CD4-positive, alpha-beta T cell (primary cell): ENCODE data around the gene RFC2. TPM values are rescaled to one million over a fixed set of nuclear protein-coding genes. Genes with fewer than 3 reads are reported as not detected.

Experiments
- ATAC-seq: fragments of 200-7000 bp; cut with Tn5 transposase; one replicate; pipeline ENCODE4 v1.10.0; 2022; ENCODE audit warnings: mild to moderate bottlenecking; ENCODE audit not compliant: poor library complexity
- CTCF ChIA-PET: fragments of 350-600 bp; sonication (Branson Sonifier 250); formaldehyde crosslinking; loops from one replicate; lab custom pipeline; 2021; ENCODE audit warnings: antibody characterized with exemption, inconsistent platforms; lab: Charles Lee
- POLR2A ChIA-PET: fragments of 350-600 bp; sonication (Branson Sonifier 250); formaldehyde crosslinking; loops from one replicate; lab custom pipeline; 2021; ENCODE audit warnings: antibody characterized with exemption, inconsistent platforms; lab: Charles Lee
- DNase-seq, 14 experiments: peaks; one replicate each; pipeline ENCODE4 v3.0.0-alpha.2; 2013 to 2020; ENCODE audit warnings: mixed read lengths in 2 of 14
- H3K27ac ChIP-seq, 2 donors: one replicate each; pipeline versions ENCODE4 v1.5.1 to v1.7.0; 2013; ENCODE audit warnings: low read length in 2 of 2, low read depth in 1 of 2, mild to moderate bottlenecking in 1 of 2
- H3K27me3 ChIP-seq, 2 experiments: 1 replicate in 1 of 2; 2 replicates in 1 of 2; pipeline versions ENCODE4 v1.6.1 to v1.7.0; 2013; ENCODE audit warnings: low read length in 2 of 2, control low read depth in 1 of 2, mild to moderate bottlenecking in 1 of 2, moderate library complexity in 1 of 2; ENCODE audit not compliant: insufficient read depth in 2 of 2, control insufficient read depth in 1 of 2
- H3K36me3 ChIP-seq: one replicate; pipeline ENCODE4 v1.6.1; 2013; ENCODE audit warnings: low read length, control low read depth; ENCODE audit not compliant: insufficient read depth
- H3K4me1 ChIP-seq: one replicate; pipeline ENCODE4 v1.6.1; 2013; ENCODE audit warnings: low read length, control low read depth; ENCODE audit not compliant: insufficient read depth
- H3K4me3 ChIP-seq: one replicate; pipeline ENCODE4 v1.5.1; 2013; ENCODE audit warnings: mild to moderate bottlenecking, low read length, moderate library complexity
- H3K9me3 ChIP-seq, 2 experiments: 1 replicate in 1 of 2; 2 replicates in 1 of 2; pipeline versions ENCODE4 v1.6.1 to v1.7.0; 2013; ENCODE audit warnings: low read length in 2 of 2, mild to moderate bottlenecking in 2 of 2, control low read depth in 1 of 2, moderate library complexity in 1 of 2; ENCODE audit not compliant: control insufficient read depth in 1 of 2, insufficient read depth in 1 of 2
- H3K27ac Mint-ChIP-seq: one replicate; pipeline ENCODE4 v1.8.0; 2020; ENCODE audit warnings: mixed read lengths
- H3K27me3 Mint-ChIP-seq: one replicate; pipeline ENCODE4 v1.8.0; 2021; ENCODE audit warnings: mixed read lengths
- H3K36me3 Mint-ChIP-seq: one replicate; pipeline ENCODE4 v1.8.0; 2021; ENCODE audit warnings: low read depth, mixed read lengths
- H3K4me1 Mint-ChIP-seq: one replicate; pipeline ENCODE4 v1.8.0; 2021; ENCODE audit warnings: low read depth, mixed read lengths
- H3K4me3 Mint-ChIP-seq: one replicate; pipeline ENCODE4 v1.8.0; 2020; ENCODE audit warnings: mild to moderate bottlenecking, mixed read lengths
- H3K9me3 Mint-ChIP-seq: one replicate; pipeline ENCODE4 v1.8.0; 2020; ENCODE audit warnings: mixed read lengths
- intact Hi-C, 2 experiments: fragments of 100-400 bp; cut with DNase I in 1 of 2; cut with micrococcal nuclease in 1 of 2; formaldehyde crosslinking; loops; one replicate each; pipeline versions ENCODE4 v1.15.1 to v1.9.0; 2023 to 2025; cut with DNase I, micrococcal nuclease
- total RNA-seq, 174 experiments: library from RNA in 2 of 174; stranded (reverse) in 2 of 174; gene quantifications; one replicate each; pipeline ENCODE4 v1.2.3 and lab custom pipeline; 2021 to 2026
- TF ChIP-seq, protein P1 (sequence below): fragments of 200-600 bp; IDR thresholded peaks from one replicate; pipeline ENCODE4 v1.8.0; 2022; ENCODE audit warnings: antibody characterized with exemption, mild to moderate bottlenecking

The RFC2 gene
- total RNA-seq, 2 experiments from 2014 or later = 8.5 to 9.6 TPM

DNA sequence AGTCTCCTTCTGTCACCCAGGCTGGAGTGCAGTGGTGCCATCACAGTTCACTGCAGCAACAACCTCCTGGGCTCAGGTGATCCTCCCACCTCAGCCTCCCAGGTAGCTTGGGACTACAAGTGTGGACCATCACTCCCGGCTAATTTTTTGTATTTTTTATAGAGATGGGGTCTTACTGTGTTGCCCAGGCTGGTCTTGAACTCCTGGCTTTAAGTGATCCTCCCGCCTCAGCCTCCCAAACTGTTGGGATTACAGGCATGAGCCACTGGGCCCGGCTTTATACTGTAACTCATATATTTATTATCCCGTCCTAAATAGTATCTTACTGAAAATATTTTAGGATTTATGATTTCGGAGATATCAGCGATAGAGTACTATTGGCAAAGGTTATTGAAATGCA lies 69.2 kb downstream of the RFC2 start:
- no peak for DNase-seq
- no peaks in the 10 kb centered on the region for H3K9me3 Mint-ChIP-seq
- no peak overlapping the region for H3K27ac Mint-ChIP-seq
- intact Hi-C loops = no loop called here
- H3K9me3 ChIP-seq = no peaks in the 10 kb centered on the region
- peaks cover 64% of the 10 kb centered on the region for H3K4me1 ChIP-seq
- H3K4me3 ChIP-seq = no peak overlapping the region
- no peak for ATAC-seq
- H3K4me3 Mint-ChIP-seq = no peak overlapping the region
- peaks cover 89% of the 10 kb centered on the region for H3K4me1 Mint-ChIP-seq
- H3K27ac ChIP-seq = no peak overlapping the region
- TF ChIP-seq, protein P1, sequence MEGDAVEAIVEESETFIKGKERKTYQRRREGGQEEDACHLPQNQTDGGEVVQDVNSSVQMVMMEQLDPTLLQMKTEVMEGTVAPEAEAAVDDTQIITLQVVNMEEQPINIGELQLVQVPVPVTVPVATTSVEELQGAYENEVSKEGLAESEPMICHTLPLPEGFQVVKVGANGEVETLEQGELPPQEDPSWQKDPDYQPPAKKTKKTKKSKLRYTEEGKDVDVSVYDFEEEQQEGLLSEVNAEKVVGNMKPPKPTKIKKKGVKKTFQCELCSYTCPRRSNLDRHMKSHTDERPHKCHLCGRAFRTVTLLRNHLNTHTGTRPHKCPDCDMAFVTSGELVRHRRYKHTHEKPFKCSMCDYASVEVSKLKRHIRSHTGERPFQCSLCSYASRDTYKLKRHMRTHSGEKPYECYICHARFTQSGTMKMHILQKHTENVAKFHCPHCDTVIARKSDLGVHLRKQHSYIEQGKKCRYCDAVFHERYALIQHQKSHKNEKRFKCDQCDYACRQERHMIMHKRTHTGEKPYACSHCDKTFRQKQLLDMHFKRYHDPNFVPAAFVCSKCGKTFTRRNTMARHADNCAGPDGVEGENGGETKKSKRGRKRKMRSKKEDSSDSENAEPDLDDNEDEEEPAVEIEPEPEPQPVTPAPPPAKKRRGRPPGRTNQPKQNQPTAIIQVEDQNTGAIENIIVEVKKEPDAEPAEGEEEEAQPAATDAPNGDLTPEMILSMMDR = no peak
- H3K27me3 Mint-ChIP-seq = no peaks in the 10 kb centered on the region
- no peaks in the 10 kb centered on the region for H3K27me3 ChIP-seq
- H3K36me3 Mint-ChIP-seq = peaks cover 95% of the 10 kb centered on the region
- H3K36me3 ChIP-seq = peaks cover 56% of the 10 kb centered on the region
- CTCF ChIA-PET = interaction anchor here (2.5 kb wide), 1 partner anchor 21 kb away, joined by 8 read pairs; no protein-coding TSS in a partner anchor
- POLR2A ChIA-PET = interaction anchor here (2.8 kb wide), 1 partner anchor 11 kb away, joined by 20 read pairs; the partner anchor contains the start of gene EIF4H

DNA sequence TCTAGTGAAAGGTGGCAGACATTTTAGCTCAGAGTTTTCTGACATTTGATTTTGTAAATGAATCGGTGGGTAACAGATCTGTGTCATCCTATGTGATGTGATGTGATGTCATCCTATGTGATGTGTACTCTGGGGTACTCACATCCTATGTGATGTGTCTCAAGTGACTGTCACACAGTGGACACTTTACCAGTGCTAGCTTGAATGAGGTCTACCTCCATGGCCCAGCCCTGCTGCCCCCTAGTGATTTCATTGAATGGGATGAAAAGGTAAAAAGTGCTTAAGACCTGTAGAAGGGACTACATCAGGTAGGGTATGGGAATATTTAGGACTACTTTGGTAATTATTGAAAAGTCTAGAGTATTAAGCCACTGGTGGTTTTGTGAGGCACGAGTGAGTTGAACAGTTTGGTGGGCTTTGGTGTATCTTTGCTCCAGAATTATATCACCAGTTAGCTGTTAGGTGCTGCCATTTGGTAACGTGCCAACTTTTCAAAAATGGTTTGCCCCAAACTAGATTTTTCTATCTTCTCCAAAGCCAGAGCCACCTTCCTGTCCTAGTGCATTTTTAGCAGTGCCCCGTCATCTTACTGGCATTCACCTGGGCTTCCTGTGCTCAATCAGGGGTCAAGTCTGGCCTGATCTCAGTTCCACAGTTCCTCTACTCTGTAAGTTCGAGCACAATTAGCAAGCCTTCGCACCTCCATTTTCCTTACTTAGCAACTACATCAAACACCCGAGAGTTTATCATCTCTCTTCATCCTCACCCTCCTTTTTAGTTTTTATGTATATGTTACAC lies 70.3 kb downstream of the RFC2 start:
- peak; percentile 55 for ATAC-seq
- no peak overlapping the region for H3K4me3 ChIP-seq
- H3K9me3 Mint-ChIP-seq = no peaks in the 10 kb centered on the region
- peak overlapping the region; percentile 51 for H3K27ac Mint-ChIP-seq
- intact Hi-C loops = loop anchor here (5.0 kb wide), 1 partner anchor 117 kb away; no protein-coding TSS in a partner anchor
- peaks cover 93% of the 10 kb centered on the region for H3K4me1 Mint-ChIP-seq
- H3K36me3 Mint-ChIP-seq = peaks cover 91% of the 10 kb centered on the region
- peak overlapping the region; percentile 17 for H3K4me3 Mint-ChIP-seq
- H3K4me1 ChIP-seq = peaks cover 75% of the 10 kb centered on the region
- TF ChIP-seq, protein P1 = no peak
- ChIA-PET POLR2A (interaction anchor here (0.7 to 2.8 kb wide), 3 partner anchors 9 to 36 kb away, joined by 3 to 20 read pairs (median 3); partner anchors contain the start of gene EIF4H), CTCF (interaction anchor here (0.7 to 2.5 kb wide), 4 partner anchors 9 to 116 kb away, joined by 5 to 16 read pairs (median 7); partner anchors contain the start of gene EIF4H)
- peaks cover 55% of the 10 kb centered on the region for H3K36me3 ChIP-seq
- no peak overlapping the region for H3K27ac ChIP-seq
- H3K27me3 Mint-ChIP-seq = no peaks in the 10 kb centered on the region
- no peaks in the 10 kb centered on the region for H3K27me3 ChIP-seq
- peak in 4 of 14 experiments; percentile 26 to 53 (median 36) for DNase-seq
- H3K9me3 ChIP-seq = no peaks in the 10 kb centered on the region

DNA sequence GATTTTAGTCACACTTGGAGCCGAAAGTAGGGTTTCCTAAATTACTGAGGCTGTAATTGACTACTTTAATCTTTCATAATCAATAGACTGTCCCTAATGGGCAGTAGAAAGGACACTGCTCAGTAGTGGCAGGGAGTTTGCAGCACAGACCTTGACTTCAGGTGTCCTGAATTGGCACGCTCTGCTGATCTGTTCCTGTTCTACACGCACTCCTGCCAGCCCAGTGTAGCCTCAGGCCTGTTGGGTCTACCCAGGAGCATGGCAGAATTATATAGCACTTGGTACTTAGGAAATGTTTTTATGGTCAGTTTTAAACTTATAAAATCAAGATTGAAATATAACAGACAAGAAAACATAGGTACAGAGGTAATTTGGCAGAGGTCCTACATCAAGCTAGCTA lies 71.1 kb downstream of the RFC2 start:
- Histone ChIP-seq H3K4me1 (peaks cover 80% of the 10 kb centered on the region), H3K9me3 (no peaks in the 10 kb centered on the region), H3K4me3 (no peak overlapping the region), H3K27me3 (no peaks in the 10 kb centered on the region), H3K27ac (no peak overlapping the region), H3K36me3 (peaks cover 54% of the 10 kb centered on the region)
- POLR2A ChIA-PET = interaction anchor here (1.1 to 2.8 kb wide), 2 partner anchors 9 to 10 kb away, joined by 3 to 20 read pairs; partner anchors contain the start of gene EIF4H
- Mint-ChIP-seq H3K9me3 (no peaks in the 10 kb centered on the region), H3K4me3 (peak overlapping the region; percentile 31), H3K27ac (peak overlapping the region; percentile 51), H3K27me3 (no peaks in the 10 kb centered on the region), H3K36me3 (peaks cover 91% of the 10 kb centered on the region), H3K4me1 (peaks cover 98% of the 10 kb centered on the region)
- TF ChIP-seq, protein P1 = no peak
- no peak for DNase-seq
- CTCF ChIA-PET = interaction anchor here (0.7 to 2.5 kb wide), 4 partner anchors 9 to 115 kb away, joined by 5 to 16 read pairs (median 7); partner anchors contain the start of gene EIF4H
- no peak for ATAC-seq
- intact Hi-C loops = loop anchor here (5.0 kb wide), 1 partner anchor 116 kb away; no protein-coding TSS in a partner anchor
